Measurements from ENCODE around the gene RNF44. TPM values are rescaled to one million over a fixed set of nuclear protein-coding genes. Genes with fewer than 3 reads are reported as not detected.
"Not testable (repeated sequence)": the region's sequence is repeated elsewhere in the genome, so short reads cannot be mapped to it uniquely, and the experiment has no call there.

The RNF44 gene
- total RNA-seq, 1 donor from 2014 or later: 53.0 TPM

DNA sequence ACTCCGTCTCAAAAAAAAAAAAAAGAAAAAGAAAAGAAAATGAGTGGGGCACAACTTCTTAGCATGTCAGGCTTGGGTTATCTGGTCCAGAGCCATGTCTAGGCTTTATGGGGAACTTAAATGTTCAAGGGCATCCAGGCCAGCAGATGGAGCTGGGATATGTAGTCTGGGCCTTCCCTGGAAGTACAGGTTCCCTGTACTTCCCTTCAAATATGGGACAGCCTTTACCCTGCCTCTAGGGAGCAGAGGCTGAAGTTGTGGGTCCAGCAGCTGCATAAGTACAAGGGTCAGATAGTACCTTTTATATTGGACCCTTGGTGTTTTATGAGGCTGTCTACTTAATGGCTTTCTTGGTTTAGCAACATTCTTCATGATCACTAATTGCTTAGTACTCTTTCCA is 46.9 kb downstream of the RNF44 start:
- Mint-ChIP-seq H3K36me3 (ENCODE audit: unreplicated experiment) (peaks cover 51% of the 10 kb centered on the region), H3K9me3 (ENCODE audit: unreplicated experiment) (no peaks in the 10 kb centered on the region), H3K4me3 (ENCODE audit: unreplicated experiment) (no peak overlapping the region), H3K27ac (ENCODE audit: unreplicated experiment) (no peak overlapping the region), H3K4me1 (ENCODE audit: unreplicated experiment) (no peaks in the 10 kb centered on the region), H3K27me3 (ENCODE audit: unreplicated experiment) (no peaks in the 10 kb centered on the region)
- TF ChIP-seq, protein P1, sequence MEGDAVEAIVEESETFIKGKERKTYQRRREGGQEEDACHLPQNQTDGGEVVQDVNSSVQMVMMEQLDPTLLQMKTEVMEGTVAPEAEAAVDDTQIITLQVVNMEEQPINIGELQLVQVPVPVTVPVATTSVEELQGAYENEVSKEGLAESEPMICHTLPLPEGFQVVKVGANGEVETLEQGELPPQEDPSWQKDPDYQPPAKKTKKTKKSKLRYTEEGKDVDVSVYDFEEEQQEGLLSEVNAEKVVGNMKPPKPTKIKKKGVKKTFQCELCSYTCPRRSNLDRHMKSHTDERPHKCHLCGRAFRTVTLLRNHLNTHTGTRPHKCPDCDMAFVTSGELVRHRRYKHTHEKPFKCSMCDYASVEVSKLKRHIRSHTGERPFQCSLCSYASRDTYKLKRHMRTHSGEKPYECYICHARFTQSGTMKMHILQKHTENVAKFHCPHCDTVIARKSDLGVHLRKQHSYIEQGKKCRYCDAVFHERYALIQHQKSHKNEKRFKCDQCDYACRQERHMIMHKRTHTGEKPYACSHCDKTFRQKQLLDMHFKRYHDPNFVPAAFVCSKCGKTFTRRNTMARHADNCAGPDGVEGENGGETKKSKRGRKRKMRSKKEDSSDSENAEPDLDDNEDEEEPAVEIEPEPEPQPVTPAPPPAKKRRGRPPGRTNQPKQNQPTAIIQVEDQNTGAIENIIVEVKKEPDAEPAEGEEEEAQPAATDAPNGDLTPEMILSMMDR (IDR thresholded peaks at IDR 0.05): no peak
- DNase-seq (ENCODE audit: extremely low spot score, unreplicated experiment): no peak

DNA sequence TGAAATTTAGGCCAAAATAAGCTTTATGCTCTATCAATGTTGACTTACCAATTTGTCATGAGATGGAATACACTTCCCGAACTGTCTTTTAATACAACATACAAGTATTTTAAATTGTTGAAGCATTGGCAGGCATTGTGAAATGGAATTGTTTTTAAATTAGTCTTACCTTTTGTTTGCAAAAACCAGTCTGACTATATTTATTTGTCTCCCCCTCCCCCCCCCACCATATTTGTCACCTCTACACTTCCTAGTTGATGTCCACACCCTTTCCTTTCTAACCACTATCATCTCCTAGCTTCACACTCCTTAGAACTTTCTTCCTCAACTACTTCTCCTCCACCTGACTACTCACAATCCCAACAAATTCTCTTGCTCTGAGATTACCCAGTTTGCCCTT is 48.1 kb downstream of the RNF44 start:
- no peak overlapping the region for H3K4me3 Mint-ChIP-seq (ENCODE audit: unreplicated experiment)
- TF ChIP-seq, protein P1 (IDR thresholded peaks at IDR 0.05): no peak
- DNase-seq (ENCODE audit: extremely low spot score, unreplicated experiment): no peak
- no peaks in the 10 kb centered on the region for H3K9me3 Mint-ChIP-seq (ENCODE audit: unreplicated experiment)
- no peak overlapping the region for H3K27ac Mint-ChIP-seq (ENCODE audit: unreplicated experiment)
- no peaks in the 10 kb centered on the region for H3K4me1 Mint-ChIP-seq (ENCODE audit: unreplicated experiment)
- peaks cover 51% of the 10 kb centered on the region for H3K36me3 Mint-ChIP-seq (ENCODE audit: unreplicated experiment)
- H3K27me3 Mint-ChIP-seq (ENCODE audit: unreplicated experiment): no peaks in the 10 kb centered on the region

DNA sequence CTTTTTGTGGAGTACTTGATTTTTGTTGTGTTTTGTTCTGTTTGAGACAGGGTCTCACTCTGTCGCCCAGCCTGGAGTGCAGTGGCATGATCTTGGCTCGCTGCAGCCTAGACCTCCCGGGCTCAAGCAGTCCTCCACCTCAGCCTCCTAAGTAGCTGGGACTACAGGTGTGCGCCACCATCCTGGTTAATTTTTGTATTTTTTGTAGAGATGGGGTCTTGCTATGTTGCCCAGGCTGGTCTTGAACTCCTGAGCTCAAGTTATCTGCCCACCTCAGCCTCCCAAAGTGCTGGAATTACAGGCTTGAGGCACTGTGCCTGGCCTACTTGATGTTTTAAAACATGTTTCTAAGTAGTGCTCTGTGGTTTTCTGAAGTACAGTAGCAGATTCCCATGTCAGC is 50.0 kb downstream of the RNF44 start:
- H3K27me3 Mint-ChIP-seq (ENCODE audit: unreplicated experiment); DNase-seq (ENCODE audit: extremely low spot score, unreplicated experiment); H3K4me1 Mint-ChIP-seq (ENCODE audit: unreplicated experiment); H3K27ac Mint-ChIP-seq (ENCODE audit: unreplicated experiment); H3K9me3 Mint-ChIP-seq (ENCODE audit: unreplicated experiment); H3K4me3 Mint-ChIP-seq (ENCODE audit: unreplicated experiment): not testable (repeated sequence)
- H3K36me3 Mint-ChIP-seq (ENCODE audit: unreplicated experiment): peaks cover 39% of the 10 kb centered on the region

DNA sequence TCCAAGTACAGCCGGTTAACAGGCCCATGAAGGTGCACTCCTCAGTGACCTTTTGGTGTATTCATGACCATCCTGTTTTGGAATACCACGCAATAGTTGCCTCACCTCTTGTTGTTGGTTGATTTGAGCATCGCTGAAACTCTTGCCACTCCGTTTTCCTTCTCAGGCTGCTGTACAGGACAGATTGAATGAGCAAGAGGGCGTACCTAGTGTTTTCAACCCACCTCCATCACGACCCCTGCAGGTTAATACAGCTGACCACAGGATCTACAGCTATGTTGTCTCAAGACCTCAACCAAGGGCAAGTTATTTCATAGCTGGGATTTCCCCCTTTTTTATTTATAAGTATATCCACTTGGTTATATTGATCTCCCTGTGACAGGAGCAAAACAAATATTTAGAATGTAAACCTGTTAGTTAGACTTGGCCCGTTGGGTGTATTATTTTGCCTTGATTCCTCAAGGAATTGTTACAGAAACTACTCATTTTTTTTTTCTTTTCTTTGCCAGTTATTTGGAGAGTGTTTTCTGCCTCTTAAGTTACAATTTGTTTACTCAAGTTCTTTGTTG is 50.9 kb downstream of the RNF44 start:
- TF ChIP-seq, protein P1 (IDR thresholded peaks at IDR 0.05): no peak
- Mint-ChIP-seq H3K4me3 (ENCODE audit: unreplicated experiment) (no peak overlapping the region), H3K9me3 (ENCODE audit: unreplicated experiment) (no peaks in the 10 kb centered on the region), H3K36me3 (ENCODE audit: unreplicated experiment) (peaks cover 45% of the 10 kb centered on the region), H3K4me1 (ENCODE audit: unreplicated experiment) (no peaks in the 10 kb centered on the region), H3K27ac (ENCODE audit: unreplicated experiment) (no peak overlapping the region), H3K27me3 (ENCODE audit: unreplicated experiment) (no peaks in the 10 kb centered on the region)
- DNase-seq (ENCODE audit: extremely low spot score, unreplicated experiment): no peak

DNA sequence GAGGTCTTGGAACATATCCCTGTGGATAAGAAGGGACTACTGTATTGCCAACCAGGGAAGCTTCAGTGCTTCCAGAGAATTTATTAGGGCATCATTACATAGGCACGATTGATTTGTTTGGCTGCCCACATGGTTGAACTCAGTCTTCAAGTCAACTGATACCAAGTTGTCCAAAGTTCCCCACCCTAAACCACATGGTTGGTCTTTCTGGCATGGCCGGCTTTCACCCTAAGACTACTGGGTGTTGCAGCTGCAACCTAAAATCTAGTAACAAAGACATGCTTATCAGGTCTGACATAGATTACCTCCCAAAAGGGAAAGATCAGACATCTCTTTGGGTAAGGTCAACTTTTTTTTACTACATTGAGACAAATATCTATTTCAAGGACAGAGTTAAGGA is 52.0 kb downstream of the RNF44 start:
- H3K4me1 Mint-ChIP-seq (ENCODE audit: unreplicated experiment): no peaks in the 10 kb centered on the region
- H3K27me3 Mint-ChIP-seq (ENCODE audit: unreplicated experiment): no peaks in the 10 kb centered on the region

More for the DNA sequence above, 52.0 kb downstream of the RNF44 start:
- DNase-seq (ENCODE audit: extremely low spot score, unreplicated experiment): no peak
- H3K27ac Mint-ChIP-seq (ENCODE audit: unreplicated experiment): no peak overlapping the region
- peaks cover 41% of the 10 kb centered on the region for H3K36me3 Mint-ChIP-seq (ENCODE audit: unreplicated experiment)
- TF ChIP-seq, protein P1 (IDR thresholded peaks at IDR 0.05): no peak
- no peaks in the 10 kb centered on the region for H3K9me3 Mint-ChIP-seq (ENCODE audit: unreplicated experiment)
- no peak overlapping the region for H3K4me3 Mint-ChIP-seq (ENCODE audit: unreplicated experiment)

Measured in osteocyte (in vitro differentiated cells).